HG02870 (cell line): ENCODE results near the gene ATG4C.

Experiments
- ATAC-seq: cut with Tn5 transposase; IDR thresholded peaks from one replicate; pipeline ENCODE4 v1.9.1; 2021; ENCODE audit warnings: mild to moderate bottlenecking, moderate library complexity; ENCODE audit not compliant: unreplicated experiment

The ATG4C gene

DNA sequence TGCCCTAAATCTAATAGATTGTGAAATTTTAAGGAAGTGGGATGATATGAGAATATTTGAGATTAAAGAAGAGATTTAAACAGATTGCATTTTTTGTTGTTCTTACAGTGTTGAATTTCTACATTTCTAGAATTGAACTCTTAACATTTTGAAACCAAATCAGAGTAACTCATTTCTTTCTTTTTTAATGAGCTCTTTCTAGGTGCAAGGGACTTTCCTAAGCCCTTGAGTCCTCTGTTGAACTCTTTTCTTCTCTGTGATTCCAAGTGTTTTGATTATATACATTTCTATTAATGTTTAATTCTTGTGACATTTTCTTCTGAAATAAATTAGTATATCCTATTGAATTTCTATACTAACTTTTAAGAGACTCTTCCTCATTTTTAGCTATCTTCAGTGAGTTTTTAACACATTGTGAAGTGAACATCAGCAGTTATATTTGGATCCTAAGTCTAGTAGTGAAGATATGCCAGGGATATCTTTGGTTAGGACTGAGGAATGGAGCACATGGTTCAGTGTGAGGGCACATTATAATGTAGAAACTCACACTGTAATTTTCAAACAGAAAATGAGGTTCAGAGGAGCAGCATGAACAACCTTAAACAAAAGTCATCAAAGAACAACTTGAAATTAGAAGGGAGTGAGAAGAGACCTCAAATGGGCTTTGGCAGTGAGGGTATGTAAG, 53.1 kb downstream of the ATG4C start:
- ATAC-seq = no peak

DNA sequence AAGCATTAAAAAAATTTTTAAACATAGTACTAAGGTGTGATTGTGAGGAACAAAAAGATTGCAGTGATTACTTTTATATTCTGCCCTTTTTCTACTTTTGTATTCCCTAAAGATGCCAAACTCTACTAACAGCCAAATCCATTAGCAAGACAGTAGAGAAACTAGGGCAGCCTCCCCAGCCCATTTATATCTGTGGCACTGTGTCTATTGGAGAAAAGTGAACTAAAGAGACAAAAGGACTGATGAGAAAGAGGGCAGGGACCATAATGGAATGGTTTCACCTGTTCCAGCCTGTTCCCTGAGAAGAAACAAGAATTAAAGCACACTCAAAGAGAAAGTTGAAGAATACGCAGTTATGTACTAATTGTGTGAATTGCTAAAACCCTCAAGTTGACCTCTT, 56.6 kb downstream of the ATG4C start:
- no peak for ATAC-seq

DNA sequence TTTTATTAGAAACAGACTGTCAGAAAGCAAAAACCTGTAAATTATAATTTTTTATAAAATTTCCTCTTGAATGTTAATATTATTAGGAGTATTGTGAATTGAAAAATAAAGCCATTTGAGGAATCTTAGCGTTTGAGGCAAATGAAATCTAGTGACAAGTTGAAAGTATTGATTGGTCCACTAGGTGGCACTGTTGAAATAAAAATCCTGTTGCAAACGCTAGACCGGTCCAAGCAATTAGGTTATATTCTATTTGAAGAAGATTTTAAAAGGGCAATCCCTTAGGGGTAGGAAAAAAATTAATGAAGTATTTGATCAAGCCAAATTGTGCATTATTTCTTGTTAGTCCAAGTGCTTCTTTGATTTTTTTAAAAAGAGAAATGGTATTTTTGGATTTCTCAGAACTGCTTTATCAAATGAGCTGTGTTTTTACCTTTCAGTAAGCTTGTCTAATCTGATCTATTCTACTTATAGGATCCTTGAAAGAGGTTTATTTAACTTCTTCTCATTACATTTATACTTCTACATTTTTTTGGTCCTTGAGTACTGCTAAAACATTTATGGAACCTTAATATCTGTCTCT, 57.7 kb downstream of the ATG4C start:
- ATAC-seq = no peak

DNA sequence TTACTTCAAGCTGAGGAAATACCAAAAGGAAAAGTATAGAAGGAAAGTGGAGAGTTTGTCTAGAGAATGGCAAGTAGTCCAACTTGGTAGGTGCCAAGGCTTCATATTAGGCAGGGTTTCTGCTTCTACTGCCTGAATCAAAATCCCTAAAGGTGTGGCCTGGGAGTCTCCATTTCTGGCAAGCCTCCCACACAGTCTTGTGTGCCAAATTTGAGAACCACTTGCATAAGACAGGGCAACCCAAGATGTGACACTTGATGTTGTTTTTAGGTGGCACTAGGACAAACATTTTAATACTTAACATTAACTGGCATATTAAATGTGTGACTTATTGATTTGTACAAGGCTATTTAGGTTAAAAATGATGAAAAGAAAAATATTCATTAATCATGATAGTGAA, 60.1 kb downstream of the ATG4C start:
- no peak for ATAC-seq

DNA sequence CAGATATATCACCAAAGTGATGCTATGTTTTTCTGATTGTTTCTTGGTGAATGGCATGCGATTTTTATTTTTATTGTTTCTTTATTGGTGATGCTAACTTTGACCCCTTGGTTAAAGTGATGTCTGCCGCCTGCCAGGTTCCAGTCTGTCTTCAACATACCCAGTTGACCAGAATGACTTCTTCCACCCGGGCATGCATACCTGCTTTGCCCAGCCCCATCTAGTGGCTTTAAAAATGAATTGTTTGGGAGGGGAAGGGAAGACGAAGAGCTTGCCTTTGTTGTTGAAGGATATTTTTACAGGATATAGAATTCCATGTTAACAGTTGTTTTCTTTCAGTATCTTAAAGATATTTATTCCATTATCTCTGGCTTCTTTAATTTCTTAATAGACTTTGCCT, 65.1 kb downstream of the ATG4C start:
- no peak for ATAC-seq

DNA sequence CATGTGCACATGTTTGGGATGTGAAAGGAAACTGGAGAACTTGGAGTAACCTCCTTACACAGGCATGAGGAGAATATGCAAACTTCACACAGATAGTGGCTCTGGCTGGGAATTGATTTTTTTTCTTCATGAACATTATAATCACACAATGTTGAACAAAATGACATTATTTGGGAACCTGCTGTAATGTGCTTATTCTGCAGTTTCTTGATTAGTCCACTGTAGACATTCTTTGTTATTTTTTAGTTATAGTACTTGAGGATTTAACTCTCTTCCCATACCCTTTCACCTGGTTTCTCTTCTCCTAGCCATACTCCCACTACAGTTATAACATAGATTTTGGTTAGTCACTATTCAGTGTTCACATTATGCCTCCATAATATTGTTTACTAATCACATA, 68.3 kb downstream of the ATG4C start:
- no peak for ATAC-seq

DNA sequence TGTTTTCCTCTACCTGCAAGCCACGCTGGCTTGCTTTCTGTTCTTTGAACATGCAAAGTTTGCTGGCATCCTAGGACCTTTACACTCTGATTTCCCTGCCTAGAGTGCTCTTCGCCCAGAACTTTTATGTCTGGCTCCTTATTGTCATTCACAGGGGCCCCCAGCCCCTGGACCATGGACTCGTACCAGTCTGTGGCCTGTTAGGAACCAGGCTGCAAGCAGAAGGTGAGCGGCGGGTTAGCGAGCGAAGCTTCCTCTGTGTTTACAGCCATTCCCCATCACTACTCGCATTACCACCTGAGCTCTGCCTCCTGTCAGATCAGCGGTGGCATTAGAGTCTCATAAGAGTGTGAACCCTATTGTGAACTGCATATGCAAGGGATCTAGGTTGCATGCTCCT, 73.0 kb downstream of the ATG4C start:
- no peak for ATAC-seq

DNA sequence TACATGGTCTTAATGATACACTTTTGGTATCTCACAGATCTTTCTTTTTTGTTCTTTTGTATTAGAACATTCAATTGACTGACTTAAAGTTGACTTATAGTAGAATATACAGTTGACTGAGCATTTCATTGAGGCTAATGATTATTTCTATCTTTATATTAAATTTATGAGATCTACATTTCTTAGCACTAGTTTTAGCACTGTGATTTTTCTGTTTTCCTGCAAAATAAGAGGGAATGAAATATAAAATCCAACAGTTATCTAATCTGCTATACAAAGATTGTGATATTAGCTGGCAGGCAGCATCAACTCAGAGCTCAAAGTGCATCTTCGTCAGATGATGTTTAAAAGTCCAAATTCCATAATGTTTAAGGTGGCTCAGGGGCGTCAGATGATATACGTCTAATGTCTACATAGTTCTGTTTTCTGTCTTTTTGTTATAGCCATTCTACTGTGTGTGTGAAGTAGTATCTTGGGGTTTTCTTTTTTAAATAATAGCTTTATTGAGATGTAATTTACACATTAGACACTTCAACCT, 85.4 kb downstream of the ATG4C start:
- ATAC-seq = no peak

DNA sequence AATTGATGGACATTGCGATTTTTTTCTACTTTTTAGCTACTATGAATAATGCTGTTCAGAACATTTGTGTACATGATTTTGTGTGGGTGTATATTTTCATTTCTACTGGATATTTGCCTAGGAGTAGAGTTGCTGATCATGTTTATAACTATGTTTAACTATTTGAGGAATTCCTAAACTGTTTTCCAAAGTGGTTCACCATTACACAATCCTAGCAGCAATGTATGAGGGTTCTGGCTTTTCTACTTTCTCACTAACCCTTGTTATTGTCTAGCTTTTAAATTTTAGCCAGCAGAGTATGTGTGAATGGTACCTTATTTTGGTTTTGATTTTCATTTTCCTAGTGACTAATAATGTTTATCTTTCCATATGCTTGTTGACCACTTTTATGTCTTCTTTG, 86.2 kb downstream of the ATG4C start:
- no peak for ATAC-seq

DNA sequence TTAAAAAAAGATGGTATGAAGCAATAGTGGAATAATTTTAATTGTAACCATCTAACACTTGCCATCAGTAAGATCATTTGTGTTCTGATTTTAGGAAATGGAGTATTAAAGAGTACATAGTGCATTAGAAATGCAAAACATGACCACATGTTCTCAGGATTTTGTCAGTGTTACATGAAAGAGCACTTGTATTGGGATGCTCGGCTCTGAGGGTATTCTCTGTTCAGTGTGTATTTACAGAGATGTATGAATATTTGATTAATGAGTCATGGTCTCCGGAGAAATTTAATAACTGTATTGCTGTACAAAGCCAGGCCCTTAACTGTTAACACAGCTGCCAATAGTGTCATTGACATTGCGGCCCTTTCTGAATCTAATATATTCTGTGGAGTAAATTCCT, 91.7 kb downstream of the ATG4C start:
- no peak for ATAC-seq

DNA sequence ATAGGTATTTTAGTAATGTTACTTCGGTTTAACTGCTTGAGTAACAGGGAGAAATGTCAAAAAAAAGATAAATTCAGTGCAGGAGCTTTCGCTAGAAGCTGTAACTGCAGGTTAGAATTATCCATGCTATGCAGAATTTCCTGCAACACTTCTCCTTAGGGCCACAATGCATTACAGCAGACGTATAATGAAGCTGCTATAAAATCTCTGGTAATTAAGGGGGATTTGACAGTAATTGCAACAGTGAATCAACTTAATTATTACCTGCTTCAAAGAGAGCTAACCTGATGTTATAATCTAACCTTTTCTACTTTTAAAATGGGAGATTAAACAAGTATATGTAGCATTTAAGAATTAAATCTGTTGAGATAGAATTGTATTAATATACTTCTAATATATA, 92.6 kb downstream of the ATG4C start:
- no peak for ATAC-seq

DNA sequence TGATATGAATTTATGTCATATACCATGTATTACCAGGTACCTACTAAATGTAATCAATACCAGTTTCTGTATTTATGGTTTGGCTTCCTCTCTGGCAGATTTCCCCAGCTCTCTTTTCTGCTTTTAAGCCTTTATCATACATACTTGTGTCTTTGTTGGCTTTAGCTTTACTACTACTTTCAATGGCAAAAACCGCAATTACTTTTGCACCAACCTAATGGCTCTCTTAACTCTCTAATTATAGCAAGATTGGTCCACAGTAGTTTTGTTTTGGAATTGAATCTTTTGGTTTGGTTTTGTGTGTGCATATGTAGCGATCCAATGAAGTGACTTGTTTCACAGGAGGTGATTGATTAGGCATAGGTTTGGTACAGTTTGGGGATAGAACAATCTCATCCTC, 93.6 kb downstream of the ATG4C start:
- no peak for ATAC-seq

DNA sequence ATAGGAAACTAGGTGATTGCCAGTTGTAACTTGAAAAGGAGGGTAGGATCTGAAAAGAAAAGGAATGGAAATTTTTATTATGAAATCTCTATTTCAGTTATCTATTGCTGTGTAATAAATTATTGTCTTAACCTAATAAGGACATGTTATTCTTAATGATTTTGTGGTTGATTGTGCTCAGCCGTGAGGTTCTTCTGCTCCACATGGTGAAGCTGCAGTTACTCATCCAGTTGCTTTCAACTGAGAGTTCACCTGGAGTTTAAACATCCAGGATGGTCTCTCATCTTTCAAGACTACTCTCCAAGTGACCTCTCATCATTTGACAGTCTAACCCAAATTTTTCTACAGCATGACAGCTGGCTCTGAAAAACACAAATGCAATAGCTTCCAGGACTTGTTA, 96.0 kb downstream of the ATG4C start:
- ATAC-seq = no peak

DNA sequence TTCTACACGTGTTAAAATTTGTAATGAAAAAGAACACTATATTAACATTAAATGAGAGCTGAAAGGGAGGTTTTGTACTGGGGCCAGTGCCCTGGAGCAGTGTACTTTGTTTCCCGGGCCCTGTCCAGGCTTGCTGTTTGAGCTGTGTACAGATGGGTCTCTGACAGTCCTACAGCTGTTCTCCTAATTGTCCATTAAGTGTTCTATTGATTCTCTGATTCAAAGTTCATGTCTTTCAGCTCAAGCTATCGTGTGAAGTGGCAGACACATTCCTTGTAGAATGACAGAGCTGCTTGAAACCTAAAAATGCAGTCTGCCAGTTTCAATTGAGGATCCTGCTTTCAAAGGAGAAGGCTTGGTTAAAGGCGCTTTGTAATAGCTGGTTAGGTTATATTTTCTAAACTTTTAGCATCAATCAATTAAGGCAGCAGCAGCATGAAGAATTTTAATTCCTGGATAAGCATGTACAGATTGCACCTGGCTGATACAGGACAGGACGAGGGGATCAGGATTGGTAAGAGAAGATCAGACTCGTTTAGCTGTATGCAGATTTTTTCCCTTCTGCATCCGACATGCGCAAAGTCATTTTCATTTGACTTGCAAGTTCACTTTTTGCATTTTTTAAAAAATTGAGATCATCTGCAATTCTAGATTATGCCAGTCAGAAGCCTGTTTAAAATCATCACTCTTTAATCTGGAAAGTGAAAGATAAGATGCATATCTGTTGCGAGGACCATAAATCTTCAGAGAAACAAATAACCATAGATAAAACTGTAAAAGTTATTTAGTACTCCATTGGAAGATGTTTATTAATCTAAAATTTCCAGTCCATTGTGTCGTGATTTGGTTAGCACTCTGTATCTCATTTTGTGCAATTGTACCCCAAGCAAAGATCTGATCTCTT, 98.5 kb downstream of the ATG4C start:
- ATAC-seq = no peak

DNA sequence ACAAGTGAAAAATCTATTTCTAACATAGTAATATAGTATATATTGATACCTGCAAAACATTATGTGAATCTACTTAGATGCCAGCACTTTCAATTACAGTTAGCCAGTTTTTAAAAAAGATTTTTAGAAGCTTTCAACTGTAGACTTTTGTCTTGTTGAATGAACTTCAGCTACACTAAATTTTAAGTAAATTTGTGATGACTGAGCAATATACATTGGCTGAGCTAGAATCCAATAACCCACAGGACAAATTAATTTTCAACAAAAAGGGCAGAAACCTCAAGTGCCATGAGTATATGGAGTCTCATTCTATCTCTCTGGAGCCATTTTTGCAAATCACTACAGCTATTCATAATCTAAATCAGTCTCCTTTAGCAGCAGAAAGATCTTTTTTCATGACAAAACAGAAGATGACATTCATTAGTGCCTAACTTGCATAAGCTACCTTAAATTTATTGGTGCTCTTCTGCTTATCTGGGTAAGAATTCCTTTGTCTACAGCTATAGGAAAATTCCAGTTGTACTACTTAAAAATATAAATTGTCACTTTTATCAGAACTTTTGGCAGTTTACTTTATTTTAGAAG, 100.3 kb downstream of the ATG4C start:
- no peak for ATAC-seq

DNA sequence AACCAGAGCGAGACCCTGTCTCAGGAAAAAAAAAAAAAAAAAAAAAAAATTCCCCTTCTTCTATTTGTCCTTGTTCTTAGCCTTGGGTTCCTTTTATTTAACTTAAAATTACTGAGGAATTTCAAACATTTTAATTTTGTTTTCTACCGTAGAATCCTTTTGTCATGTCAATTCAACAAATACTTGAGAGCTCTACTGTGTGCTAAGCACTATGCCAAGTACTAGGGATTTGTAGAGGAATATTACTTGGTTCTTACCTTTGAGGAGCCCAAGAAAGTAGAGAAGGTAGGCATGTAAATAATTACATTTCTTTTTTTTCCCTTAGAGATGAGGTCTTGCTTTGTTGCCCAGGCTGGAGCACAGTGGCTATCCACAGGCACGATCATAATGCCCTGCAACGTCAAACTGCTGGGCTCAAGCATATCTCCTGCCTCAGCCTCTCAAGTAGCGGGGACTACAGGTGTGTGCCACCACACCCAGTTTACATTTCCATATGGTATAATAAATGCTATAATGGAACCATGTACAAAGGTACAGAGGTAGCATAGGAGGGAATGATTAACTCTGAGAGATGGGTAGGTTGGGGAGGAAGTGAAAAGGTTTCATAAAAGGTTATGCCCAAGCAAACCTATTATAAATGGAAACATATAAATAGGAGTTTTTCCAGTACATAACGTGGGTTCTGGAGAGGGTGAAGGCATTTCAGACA, 104.0 kb downstream of the ATG4C start:
- no peak for ATAC-seq

DNA sequence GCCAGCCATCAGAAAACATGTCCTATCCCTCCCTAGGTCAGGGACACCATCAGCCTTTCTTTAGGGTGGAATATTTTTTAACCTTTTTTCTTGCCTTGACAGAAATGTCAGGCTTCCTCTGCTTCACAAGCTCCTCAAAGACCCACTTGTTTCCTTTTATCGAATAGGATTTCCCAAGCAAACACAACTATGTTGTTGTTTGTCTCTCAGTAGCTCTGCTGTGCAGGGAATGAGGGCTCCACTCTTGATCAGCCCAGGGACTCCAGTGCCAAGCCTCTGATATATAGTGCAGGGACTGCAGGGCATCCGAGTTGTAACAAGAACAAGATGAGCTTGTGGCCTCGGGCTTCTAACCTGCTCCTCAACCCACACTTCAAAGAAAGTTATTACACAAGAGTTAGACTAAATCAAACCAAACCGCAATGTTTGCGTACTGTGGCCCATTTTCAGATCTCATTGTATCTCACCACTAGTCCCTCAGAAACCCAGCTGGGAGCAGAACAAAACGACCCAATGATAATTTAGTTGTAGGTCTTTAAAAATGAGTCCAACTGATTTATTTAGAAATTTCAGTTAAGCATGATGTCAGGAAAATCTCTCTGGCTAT, 108.1 kb downstream of the ATG4C start:
- no peak for ATAC-seq

DNA sequence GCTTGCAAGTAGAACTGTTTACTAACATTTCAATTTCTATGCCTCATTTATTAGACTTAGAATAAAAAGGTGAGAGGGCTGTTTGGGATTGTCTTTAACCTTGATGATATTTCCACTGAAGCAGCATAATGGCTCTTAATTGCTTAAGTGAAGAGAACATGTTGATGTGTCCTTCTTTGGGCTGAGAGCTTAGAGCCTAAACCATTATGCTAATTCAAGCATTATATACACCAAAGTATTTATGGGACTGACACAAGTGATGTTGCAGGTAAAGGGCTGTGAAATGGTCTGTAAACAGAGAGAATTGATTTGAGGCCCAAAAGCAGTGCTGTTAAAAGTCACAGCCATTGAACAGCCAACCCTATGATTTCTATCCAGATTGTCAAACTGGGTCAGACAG, 113.9 kb downstream of the ATG4C start:
- ATAC-seq = no peak

DNA sequence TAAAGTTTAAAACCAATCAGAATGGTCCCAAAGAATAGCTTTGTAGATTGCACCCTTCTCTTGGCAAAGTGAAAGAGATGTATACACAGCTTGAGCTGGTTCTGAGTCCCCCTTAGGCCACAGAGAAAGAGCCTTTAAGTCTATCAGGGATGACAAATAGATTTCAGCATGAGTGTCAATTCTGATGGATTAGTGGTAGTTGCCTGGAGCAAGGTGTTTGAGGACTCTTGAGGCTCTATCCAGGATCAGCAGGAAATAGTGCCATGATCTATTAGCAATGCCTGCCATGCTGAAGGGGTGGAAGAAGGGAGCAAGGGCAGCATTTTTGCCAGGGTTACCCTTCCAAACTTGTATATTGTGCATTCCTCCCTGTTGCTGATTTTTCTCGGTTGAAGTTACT, 116.6 kb downstream of the ATG4C start:
- ATAC-seq = no peak

DNA sequence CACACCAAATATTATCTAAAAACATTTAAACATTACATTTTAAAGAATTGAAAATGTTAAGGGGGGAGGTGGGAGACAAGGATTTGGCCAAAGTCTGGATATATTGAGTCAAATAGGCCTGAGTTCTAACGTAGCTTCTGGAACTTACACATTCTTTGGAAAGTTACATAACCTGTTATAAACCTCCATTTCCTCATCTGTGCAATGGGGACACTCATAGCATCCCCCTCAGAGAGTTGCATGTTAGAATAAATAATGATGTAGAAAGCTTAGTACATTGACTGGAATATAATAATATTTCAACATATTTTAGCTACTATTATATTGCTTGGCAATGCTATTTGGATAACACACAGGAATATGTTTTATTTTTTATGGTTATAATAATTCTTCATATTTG, 117.7 kb downstream of the ATG4C start:
- no peak for ATAC-seq
